ENCODE data around the gene KIF3B. TPM values are rescaled to one million over a fixed set of nuclear protein-coding genes. Genes with fewer than 3 reads are reported as not detected.

KIF3B gene
- total and polyA plus RNA-seq, 2 of the 13 experiments (the other 11 are each of a cell fraction or from before 2014, with no cell fraction given), result 23.6 to 28.8 TPM

DNA sequence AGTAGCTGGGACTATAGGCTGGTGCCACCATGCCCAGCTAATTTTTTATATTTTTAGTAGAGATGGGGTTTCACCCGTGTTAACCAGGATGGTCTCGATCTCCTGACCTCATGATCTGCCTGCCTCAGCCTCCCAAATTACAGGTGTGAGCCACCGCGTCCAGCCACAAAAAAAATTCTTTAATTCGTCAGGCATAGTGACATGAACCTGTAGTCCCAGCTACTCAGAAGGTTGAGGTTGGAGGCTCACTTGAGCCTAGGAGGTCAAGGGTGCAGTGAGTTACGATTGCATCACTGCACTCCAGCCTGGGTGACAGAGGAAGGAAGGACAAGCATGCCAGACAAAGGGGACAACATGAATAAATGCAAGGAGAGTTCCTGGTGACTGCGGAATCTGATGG lies 61.2 kb downstream of the KIF3B start (continued):
- TF ChIP-seq, protein P1, sequence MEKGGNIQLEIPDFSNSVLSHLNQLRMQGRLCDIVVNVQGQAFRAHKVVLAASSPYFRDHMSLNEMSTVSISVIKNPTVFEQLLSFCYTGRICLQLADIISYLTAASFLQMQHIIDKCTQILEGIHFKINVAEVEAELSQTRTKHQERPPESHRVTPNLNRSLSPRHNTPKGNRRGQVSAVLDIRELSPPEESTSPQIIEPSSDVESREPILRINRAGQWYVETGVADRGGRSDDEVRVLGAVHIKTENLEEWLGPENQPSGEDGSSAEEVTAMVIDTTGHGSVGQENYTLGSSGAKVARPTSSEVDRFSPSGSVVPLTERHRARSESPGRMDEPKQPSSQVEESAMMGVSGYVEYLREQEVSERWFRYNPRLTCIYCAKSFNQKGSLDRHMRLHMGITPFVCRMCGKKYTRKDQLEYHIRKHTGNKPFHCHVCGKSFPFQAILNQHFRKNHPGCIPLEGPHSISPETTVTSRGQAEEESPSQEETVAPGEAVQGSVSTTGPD (CRISPR knock-in tag; IDR thresholded peaks at IDR 0.05), result no peak
- TF ChIP-seq ZBTB1 (CRISPR knock-in tag; IDR thresholded peaks at IDR 0.05; ENCODE audit: borderline replicate concordance) (no peak), ZNF354B (CRISPR knock-in tag; IDR thresholded peaks at IDR 0.05) (no peak), RFXANK (CRISPR knock-in tag; IDR thresholded peaks at IDR 0.05) (no peak), FOXP1 (IDR thresholded peaks at IDR 0.05) (no peak), FOXP1 (CRISPR knock-in tag; IDR thresholded peaks at IDR 0.05) (peak; percentile 57), TEAD3 (CRISPR knock-in tag; optimal IDR thresholded peaks at IDR 0.05; ENCODE audit: borderline replicate concordance) (peak; percentile 62), HES4 (CRISPR knock-in tag; IDR thresholded peaks at IDR 0.05; ENCODE audit: borderline replicate concordance) (no peak), RCOR2 (CRISPR knock-in tag; IDR thresholded peaks at IDR 0.05) (peak; percentile 39; the same call in 1 of the 2 replicates), RFXAP (CRISPR knock-in tag; IDR thresholded peaks at IDR 0.05; ENCODE audit: borderline replicate concordance) (no peak), ZNF329 (CRISPR knock-in tag; IDR thresholded peaks at IDR 0.05; ENCODE audit: low read depth) (no peak), TBX2 (CRISPR knock-in tag; IDR thresholded peaks at IDR 0.05; ENCODE audit: borderline replicate concordance) (peak; percentile 40), ZNF549 (CRISPR knock-in tag; IDR thresholded peaks at IDR 0.05) (no peak), ZNF331 (CRISPR knock-in tag; IDR thresholded peaks at IDR 0.05) (peak; percentile 66; the same call in 1 of the 2 replicates), NR2C2 (CRISPR knock-in tag; IDR thresholded peaks at IDR 0.05; ENCODE audit: borderline replicate concordance) (peak; percentile 50; the same call in 1 of the 2 replicates), POLR2AphosphoS2 (IDR thresholded peaks at IDR 0.05; ENCODE audit: low read depth, low read length) (no peak), ZFP41 (CRISPR knock-in tag; IDR thresholded peaks at IDR 0.05; ENCODE audit: borderline replicate concordance) (no peak), PHB2 (IDR thresholded peaks at IDR 0.05; ENCODE audit: partially characterized antibody) (no peak), GATA4 (IDR thresholded peaks at IDR 0.05; ENCODE audit: borderline replicate concordance, low read depth) (no peak), RARG (CRISPR knock-in tag; IDR thresholded peaks at IDR 0.05; ENCODE audit: low read depth) (no peak), TBX3 (IDR thresholded peaks at IDR 0.05; ENCODE audit: borderline replicate concordance) (no peak), ZBTB8A (CRISPR knock-in tag; IDR thresholded peaks at IDR 0.05; ENCODE audit: borderline replicate concordance, low read depth) (no peak), MEIS2 (CRISPR knock-in tag; IDR thresholded peaks at IDR 0.05) (no peak), EED (CRISPR knock-in tag; IDR thresholded peaks at IDR 0.05) (peak; percentile 94; the same call in 1 of the 2 replicates), ZNF672 (CRISPR knock-in tag; IDR thresholded peaks at IDR 0.05) (no peak)
- TF ChIP-seq, protein P2, sequence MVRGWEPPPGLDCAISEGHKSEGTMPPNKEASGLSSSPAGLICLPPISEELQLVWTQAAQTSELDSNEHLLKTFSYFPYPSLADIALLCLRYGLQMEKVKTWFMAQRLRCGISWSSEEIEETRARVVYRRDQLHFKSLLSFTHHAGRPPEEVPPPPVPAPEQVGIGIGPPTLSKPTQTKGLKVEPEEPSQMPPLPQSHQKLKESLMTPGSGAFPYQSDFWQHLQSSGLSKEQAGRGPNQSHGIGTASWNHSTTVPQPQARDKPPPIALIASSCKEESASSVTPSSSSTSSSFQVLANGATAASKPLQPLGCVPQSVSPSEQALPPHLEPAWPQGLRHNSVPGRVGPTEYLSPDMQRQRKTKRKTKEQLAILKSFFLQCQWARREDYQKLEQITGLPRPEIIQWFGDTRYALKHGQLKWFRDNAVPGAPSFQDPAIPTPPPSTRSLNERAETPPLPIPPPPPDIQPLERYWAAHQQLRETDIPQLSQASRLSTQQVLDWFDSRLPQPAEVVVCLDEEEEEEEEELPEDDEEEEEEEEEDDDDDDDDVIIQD (CRISPR knock-in tag; IDR thresholded peaks at IDR 0.05; ENCODE audit: low read depth), result 0 out of 2 replicates have a peak, but pooled peaks have one; percentile 34
- TF ChIP-seq, protein P3, sequence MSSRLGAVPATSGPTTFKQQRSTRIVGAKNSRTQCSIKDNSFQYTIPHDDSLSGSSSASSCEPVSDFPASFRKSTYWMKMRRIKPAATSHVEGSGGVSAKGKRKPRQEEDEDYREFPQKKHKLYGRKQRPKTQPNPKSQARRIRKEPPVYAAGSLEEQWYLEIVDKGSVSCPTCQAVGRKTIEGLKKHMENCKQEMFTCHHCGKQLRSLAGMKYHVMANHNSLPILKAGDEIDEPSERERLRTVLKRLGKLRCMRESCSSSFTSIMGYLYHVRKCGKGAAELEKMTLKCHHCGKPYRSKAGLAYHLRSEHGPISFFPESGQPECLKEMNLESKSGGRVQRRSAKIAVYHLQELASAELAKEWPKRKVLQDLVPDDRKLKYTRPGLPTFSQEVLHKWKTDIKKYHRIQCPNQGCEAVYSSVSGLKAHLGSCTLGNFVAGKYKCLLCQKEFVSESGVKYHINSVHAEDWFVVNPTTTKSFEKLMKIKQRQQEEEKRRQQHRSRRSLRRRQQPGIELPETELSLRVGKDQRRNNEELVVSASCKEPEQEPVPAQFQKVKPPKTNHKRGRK (CRISPR knock-in tag; IDR thresholded peaks at IDR 0.05), result no peak
- TF ChIP-seq, protein P4, sequence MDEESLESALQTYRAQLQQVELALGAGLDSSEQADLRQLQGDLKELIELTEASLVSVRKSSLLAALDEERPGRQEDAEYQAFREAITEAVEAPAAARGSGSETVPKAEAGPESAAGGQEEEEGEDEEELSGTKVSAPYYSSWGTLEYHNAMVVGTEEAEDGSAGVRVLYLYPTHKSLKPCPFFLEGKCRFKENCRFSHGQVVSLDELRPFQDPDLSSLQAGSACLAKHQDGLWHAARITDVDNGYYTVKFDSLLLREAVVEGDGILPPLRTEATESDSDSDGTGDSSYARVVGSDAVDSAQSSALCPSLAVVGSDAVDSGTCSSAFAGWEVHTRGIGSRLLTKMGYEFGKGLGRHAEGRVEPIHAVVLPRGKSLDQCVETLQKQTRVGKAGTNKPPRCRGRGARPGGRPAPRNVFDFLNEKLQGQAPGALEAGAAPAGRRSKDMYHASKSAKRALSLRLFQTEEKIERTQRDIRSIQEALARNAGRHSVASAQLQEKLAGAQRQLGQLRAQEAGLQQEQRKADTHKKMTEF (CRISPR knock-in tag; IDR thresholded peaks at IDR 0.05), result 0 out of 2 replicates have a peak, but pooled peaks have one; percentile 33
